Tibial nerve (tissue), 4 donors: ENCODE measurements around the gene GPR42. TPM values are rescaled to one million over a fixed set of nuclear protein-coding genes. Genes with fewer than 3 reads are reported as not detected.

ENCODE experiments used
- DNase-seq, 2 donors: peaks; one replicate each; pipeline ENCODE4 v3.0.0-alpha.2; 2019; ENCODE audit warnings: low spot score in 2 of 2
- H3K27ac ChIP-seq, 4 donors: fragments of 200-600 bp; sonication (generic) in 3 of 4; one replicate each; pipeline ENCODE4 v1.5.1; 2017 to 2019; ENCODE audit warnings: mild to moderate bottlenecking in 1 of 4
- H3K27me3 ChIP-seq, 2 donors: fragments of 200-600 bp; sonication (generic) in 1 of 2; one replicate each; pipeline versions ENCODE4 v1.5.1 to v1.6.0; 2017 to 2019
- H3K36me3 ChIP-seq, 3 donors: fragments of 200-600 bp; sonication (generic); one replicate each; pipeline ENCODE4 v1.5.1; 2018 to 2019
- H3K4me1 ChIP-seq, 4 donors: fragments of 200-600 bp; sonication (generic) in 3 of 4; one replicate each; pipeline ENCODE4 v1.5.1; 2017 to 2019
- H3K4me3 ChIP-seq, 4 donors: fragments of 200-600 bp; sonication (generic) in 3 of 4; one replicate each; pipeline ENCODE4 v1.5.1; 2017 to 2019; ENCODE audit warnings: mild to moderate bottlenecking in 1 of 4, moderate library complexity in 1 of 4
- H3K9me3 ChIP-seq, 4 donors: fragments of 200-600 bp; sonication (generic) in 3 of 4; one replicate each; pipeline ENCODE4 v1.5.1; 2017 to 2019
- EP300 ChIP-seq, 2 donors: sonication (generic); formaldehyde crosslinking; IDR thresholded peaks; one replicate each; pipeline ENCODE4 v1.6.1; 2017; ENCODE audit warnings: antibody characterized with exemption in 2 of 2, mild to moderate bottlenecking in 1 of 2
- POLR2A ChIP-seq, 2 donors: fragments of 450-650 bp; IDR thresholded peaks; one replicate each; pipeline ENCODE4 v1.6.1; 2017; ENCODE audit warnings: antibody characterized with exemption in 2 of 2, mild to moderate bottlenecking in 2 of 2, moderate library complexity in 2 of 2
- WGBS, 2 donors: methylation state at CpG; one replicate each; pipeline ENCODE4 v1.1.5; 2018; 5-methylcytosine and 5-hydroxymethylcytosine counted together
- total RNA-seq, 4 donors: library from RNA; depleted of rRNA; stranded (reverse); fragments of >200 nt; gene quantifications; one replicate each; pipeline ENCODE4 v1.1.0, GENCODE V29; 2016
- TF ChIP-seq, protein P1 (sequence below), 5 experiments: fragments of 200-600 bp in 3 of 5; fragments of 450-650 bp in 2 of 5; sonication (generic) in 3 of 5; IDR thresholded peaks; one replicate each; pipeline ENCODE4 v1.5.1; 2016 to 2019; ENCODE audit warnings: antibody characterized with exemption in 5 of 5, mild to moderate bottlenecking in 3 of 5, moderate library complexity in 2 of 5

Gene GPR42
- total RNA-seq, 4 donors from 2014 or later, result not detected

DNA sequence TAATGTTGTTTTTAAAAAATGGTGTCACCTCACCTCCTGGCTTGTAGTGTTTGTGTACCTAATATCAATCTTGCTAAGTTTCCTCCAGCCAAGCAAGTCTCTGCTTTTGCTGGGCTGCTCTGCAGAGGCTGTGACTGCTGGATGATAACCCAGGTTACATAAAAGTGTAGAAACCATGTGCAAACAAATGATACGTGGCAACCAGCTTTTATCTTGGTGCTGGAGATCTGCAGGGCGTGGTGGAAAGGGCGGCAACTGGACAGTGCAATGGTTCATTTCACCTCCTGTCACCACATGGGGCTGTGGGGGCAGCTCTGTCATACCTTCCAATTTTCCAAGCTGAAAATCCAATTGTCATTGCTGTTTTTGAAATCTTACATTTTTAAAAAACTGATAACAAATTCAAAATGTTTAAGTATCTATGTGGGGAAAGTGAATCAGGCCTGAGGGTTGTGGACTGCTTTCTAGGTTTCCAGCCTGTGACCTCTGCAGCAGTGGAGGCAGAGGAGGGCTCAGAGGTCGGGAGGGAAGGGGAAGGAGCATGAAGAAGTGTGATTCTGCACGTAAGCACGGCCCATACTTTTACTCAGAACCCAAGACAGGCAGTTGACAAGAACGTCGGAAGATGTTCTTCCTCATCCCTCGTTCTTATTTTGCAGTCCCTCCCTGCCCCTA is 9.7 kb downstream of the GPR42 start:
- no peaks in the 10 kb centered on the region for H3K4me1 ChIP-seq
- DNase-seq, result no peak
- H3K4me3 ChIP-seq, result no peak overlapping the region
- H3K36me3 ChIP-seq, result no peaks in the 10 kb centered on the region
- no peak for TF ChIP-seq EP300 (IDR thresholded peaks at IDR 0.05)
- TF ChIP-seq POLR2A (IDR thresholded peaks at IDR 0.05), result no peak
- TF ChIP-seq, protein P1, sequence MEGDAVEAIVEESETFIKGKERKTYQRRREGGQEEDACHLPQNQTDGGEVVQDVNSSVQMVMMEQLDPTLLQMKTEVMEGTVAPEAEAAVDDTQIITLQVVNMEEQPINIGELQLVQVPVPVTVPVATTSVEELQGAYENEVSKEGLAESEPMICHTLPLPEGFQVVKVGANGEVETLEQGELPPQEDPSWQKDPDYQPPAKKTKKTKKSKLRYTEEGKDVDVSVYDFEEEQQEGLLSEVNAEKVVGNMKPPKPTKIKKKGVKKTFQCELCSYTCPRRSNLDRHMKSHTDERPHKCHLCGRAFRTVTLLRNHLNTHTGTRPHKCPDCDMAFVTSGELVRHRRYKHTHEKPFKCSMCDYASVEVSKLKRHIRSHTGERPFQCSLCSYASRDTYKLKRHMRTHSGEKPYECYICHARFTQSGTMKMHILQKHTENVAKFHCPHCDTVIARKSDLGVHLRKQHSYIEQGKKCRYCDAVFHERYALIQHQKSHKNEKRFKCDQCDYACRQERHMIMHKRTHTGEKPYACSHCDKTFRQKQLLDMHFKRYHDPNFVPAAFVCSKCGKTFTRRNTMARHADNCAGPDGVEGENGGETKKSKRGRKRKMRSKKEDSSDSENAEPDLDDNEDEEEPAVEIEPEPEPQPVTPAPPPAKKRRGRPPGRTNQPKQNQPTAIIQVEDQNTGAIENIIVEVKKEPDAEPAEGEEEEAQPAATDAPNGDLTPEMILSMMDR (IDR thresholded peaks at IDR 0.05), result no peak
- WGBS, 2 donors, result 62 to 65% methylated on average over 9 of the region's 9 CpGs
- H3K9me3 ChIP-seq, result peaks cover 0 to 15% (median 0%) of the 10 kb centered on the region in 4 donors
- no peaks in the 10 kb centered on the region for H3K27me3 ChIP-seq
- no peak overlapping the region for H3K27ac ChIP-seq

DNA sequence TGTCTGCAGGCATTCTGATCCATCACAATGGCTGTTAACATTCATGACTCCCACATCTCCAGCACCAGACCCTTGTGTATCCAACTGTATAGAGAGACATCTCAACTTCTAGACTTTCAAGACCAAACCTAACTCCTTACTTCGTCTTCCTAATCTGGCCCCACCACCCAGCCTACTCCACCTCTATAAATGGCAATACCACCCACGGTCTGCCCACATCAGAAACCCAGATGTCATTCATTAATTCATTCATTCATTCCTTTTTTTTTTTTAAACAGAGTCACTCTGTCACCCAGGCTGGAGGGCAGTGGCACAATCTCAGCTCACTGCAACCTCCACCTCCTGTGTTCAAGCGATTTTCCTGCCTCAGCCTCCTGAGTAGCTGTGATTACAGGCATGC is 10.4 kb downstream of the GPR42 start:
- no peak for DNase-seq
- Histone ChIP-seq H3K27me3 (no peaks in the 10 kb centered on the region), H3K9me3 (peaks cover 0 to 22% (median 0%) of the 10 kb centered on the region in 4 donors), H3K4me3 (no peak overlapping the region), H3K4me1 (no peaks in the 10 kb centered on the region), H3K27ac (no peak overlapping the region), H3K36me3 (no peaks in the 10 kb centered on the region)
- 63 to 81% methylated on average over 3 of the region's 3 CpGs for WGBS, 2 donors
- TF ChIP-seq, protein P1 (IDR thresholded peaks at IDR 0.05), result no peak
- TF ChIP-seq EP300 (IDR thresholded peaks at IDR 0.05) (no peak), POLR2A (IDR thresholded peaks at IDR 0.05) (no peak)

DNA sequence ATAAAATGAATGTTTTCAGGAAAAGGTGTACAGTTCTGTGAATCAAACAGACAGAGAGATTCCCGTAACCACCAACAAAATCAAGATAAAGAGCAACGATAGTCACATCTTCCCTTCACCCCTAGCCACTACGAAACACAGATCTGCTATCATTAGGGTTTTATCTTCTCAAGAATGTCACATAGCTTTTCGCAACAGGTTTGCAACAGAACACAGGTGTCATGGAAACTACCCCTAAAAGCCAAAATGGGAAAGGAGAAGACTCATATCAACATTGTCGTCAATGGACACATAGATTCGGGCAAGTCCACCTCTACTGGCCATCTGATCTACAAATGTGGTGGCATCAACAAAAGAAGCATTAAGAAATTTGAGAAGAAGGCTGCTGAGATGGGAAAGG is 11.1 kb downstream of the GPR42 start:
- no peak for TF ChIP-seq EP300 (IDR thresholded peaks at IDR 0.05)
- TF ChIP-seq POLR2A (IDR thresholded peaks at IDR 0.05), result no peak
- TF ChIP-seq, protein P1 (IDR thresholded peaks at IDR 0.05), result no peak
- Histone ChIP-seq H3K9me3 (peaks cover 0 to 22% (median 0%) of the 10 kb centered on the region in 4 donors), H3K27me3 (no peaks in the 10 kb centered on the region), H3K4me3 (no peak overlapping the region), H3K4me1 (no peaks in the 10 kb centered on the region), H3K36me3 (no peaks in the 10 kb centered on the region), H3K27ac (no peak overlapping the region)
- no peak for DNase-seq
- WGBS, 2 donors, result 93 to 97% methylated on average over 6 of the region's 6 CpGs

DNA sequence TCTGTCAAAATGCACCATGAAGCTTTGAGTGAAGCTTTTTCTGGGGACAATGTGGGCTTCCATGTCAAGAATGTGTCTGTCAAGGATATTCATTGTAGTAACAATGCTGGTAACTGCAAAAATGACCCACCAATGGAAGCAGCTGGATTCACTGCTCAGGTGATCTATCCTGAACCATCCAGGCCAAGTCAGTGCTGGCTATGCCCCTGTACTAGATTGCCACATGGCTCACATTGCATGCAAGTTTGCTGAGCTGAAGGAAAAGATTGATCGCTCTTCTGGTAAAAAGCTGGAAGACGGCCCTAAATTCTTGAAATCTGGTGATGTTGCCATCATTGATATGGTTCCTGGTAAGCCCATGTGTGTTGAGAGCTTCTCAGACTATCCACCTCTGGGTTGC is 12.7 kb downstream of the GPR42 start:
- Histone ChIP-seq H3K4me3 (no peak overlapping the region), H3K27ac (no peak overlapping the region), H3K27me3 (no peaks in the 10 kb centered on the region), H3K9me3 (peaks cover 0 to 17% (median 0%) of the 10 kb centered on the region in 4 donors), H3K36me3 (no peaks in the 10 kb centered on the region), H3K4me1 (no peaks in the 10 kb centered on the region)
- 91 to 92% methylated on average over 2 of the region's 2 CpGs for WGBS, 2 donors
- no peak for DNase-seq
- TF ChIP-seq EP300 (IDR thresholded peaks at IDR 0.05) (no peak), POLR2A (IDR thresholded peaks at IDR 0.05) (no peak)
- TF ChIP-seq, protein P1 (IDR thresholded peaks at IDR 0.05), result no peak

DNA sequence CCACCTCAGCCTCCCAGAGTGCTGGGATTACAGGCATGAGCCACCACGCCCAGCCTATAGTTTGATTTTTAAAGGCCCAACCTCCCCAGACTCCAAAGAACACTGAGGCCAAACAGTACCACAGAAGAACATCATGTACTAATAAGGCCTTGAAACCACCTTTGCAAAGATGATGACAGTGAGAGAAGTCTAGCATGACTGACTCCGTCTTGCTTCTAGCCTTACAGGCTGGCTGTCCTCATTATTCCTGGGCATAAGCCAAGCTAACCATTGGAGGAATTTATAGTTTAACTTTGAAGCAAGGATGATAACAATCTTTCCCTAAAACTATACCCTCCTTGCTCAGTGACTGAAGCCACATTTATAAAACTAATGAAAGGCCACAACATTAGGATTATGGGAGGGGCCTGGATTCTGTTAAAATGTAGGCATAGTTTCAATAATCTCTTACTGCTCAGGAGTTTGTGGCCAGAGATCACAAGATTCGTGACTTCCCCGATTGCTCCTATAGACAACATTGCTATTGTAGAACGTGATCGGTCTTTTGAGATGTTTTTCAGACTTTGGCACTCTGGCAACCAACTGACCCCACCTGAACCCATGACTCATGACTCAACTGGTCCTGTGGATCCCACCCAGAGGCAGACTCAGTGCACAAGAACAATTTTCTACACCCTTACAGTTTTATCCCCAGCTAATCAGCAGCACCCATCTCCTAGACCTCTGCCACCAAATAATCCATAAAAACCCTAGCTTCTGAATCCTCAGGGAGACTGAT is 17.6 kb downstream of the GPR42 start:
- Histone ChIP-seq H3K27ac (no peak overlapping the region), H3K36me3 (no peaks in the 10 kb centered on the region), H3K27me3 (no peaks in the 10 kb centered on the region), H3K4me3 (no peak overlapping the region), H3K4me1 (no peaks in the 10 kb centered on the region), H3K9me3 (peaks cover 0 to 13% (median 0%) of the 10 kb centered on the region in 4 donors)
- DNase-seq, result no peak
- TF ChIP-seq, protein P1 (IDR thresholded peaks at IDR 0.05), result no peak
- TF ChIP-seq EP300 (IDR thresholded peaks at IDR 0.05) (no peak), POLR2A (IDR thresholded peaks at IDR 0.05) (no peak)
- 88 to 94% methylated on average over 6 of the region's 6 CpGs for WGBS, 2 donors
